GM19438 (cell line): Measurements from ENCODE around the gene DAND5.

Experiments
- ATAC-seq: cut with Tn5 transposase; IDR thresholded peaks from one replicate; pipeline ENCODE4 v1.9.1; 2021; ENCODE audit warnings: low read depth; ENCODE audit not compliant: unreplicated experiment

The DAND5 gene

DNA sequence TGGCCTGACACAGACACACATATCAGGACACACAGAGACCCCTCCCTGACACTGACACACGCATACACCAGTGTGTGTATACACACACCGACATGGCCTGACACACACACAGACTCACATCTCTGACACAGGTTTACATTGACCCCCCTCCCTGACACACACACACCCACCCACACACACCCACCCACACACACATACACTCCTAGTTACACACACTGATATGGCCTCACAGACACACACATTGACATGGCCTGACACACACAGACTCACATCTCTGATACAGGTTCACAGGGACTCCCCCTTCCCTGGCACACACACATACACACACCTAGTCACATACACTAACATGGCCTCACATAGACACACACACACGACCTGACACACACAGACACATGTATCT is 21.5 kb downstream of the DAND5 start:
- no peak for ATAC-seq

DNA sequence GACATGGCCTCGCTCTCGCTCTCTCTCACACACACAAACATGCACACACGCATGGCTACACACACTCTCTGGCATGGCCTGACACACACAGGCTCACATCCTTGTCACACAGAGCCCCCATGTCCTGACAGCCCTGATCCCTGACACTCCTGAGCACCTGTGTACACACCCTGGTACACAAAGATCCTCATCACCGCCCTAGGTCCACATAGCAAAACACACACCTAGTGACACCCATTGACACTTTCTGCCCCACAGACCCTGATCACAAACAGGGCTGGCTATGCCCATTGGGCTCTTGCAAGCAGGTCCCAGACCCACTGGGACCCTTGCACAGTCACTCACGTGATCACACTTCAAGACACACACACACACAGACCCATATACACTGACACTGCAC is 21.9 kb downstream of the DAND5 start:
- ATAC-seq, result no peak

DNA sequence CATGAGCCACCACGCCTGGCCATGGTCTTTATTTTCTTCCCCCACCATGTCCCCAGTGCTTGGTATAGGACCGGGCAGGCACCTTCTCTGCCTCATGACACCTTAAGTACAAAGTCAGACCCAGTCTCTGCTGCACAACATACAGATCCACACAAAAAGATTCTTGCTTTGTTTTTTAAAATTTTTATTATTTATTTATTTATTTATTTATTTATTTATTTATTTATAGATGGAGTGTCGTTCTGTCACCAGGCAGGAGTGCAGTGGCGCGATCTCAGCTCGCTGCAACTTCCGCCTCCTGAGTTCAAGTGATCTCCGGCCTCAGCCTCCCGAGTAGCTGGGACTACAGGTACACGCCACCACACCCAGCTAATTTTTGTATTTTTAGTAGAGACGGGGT is 23.4 kb downstream of the DAND5 start:
- no peak for ATAC-seq

DNA sequence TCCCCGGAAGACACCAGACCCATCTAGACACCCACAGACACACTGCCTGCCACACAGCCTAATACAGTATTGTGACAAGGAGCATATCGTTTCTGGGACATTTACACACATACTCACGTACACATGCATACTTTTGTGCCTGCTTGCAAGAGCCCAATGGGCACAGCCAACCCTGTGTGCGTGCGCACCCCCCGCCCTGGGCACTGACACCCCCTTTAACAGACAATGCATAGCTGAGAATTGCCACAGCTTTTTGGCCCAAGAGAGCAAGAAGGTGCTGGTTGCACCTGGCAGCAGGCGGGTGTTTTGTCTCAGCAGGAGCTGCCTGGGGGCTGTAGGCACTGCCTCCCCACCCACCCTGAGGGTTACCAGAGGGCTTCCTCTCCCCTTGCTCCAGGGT is 24.2 kb downstream of the DAND5 start:
- ATAC-seq, result no peak

DNA sequence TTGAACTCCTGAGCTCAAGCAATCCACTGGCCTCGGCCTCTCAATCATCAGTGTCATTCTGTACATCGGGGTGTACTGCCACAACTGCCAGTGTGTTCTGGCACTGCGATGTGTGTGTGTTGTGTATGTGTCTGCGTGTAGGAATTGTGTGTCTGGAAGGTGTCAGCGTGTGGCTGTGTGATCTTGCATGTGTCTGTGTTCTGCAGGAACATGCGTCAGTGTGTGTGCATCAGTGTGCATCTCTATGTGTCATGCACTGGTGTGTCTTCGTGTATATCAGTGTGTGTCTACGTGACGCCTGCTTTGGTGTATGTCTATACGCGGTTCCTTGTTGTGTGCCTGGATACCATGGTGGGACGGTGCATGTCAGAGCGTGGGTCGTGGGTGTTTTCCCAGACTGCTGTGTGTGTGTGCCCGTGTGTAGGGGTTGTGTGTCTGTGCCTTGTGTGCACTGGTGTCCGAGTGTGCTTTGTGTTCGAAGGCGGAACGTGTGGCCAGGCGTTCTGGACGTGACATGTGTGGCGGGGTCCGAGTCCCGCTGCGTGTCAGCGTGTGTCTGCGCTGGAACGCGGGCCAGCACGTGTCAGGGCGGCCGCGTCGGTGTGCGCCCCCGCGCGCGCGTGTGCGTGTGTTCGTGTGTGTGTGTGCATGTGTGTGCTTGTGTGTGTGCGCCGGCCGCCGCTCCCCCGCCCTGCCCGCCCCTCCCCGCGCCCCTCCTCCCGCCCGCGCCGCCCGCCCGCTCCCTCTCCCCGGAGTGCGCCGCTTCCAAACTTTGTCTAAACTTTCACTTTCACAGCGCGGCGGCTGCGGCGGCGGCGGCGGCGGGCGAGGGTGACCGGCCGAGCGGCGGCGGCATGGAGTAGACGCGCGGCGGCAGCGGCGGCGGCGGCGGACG is 25.6 kb downstream of the DAND5 start, which contains the start of gene NFIX:
NFIX (plus strand) TSS at position 775 of the 895 bp plus-strand sequence. CDS start 363 bp downstream, outside the sequence.
- no peak for ATAC-seq

DNA sequence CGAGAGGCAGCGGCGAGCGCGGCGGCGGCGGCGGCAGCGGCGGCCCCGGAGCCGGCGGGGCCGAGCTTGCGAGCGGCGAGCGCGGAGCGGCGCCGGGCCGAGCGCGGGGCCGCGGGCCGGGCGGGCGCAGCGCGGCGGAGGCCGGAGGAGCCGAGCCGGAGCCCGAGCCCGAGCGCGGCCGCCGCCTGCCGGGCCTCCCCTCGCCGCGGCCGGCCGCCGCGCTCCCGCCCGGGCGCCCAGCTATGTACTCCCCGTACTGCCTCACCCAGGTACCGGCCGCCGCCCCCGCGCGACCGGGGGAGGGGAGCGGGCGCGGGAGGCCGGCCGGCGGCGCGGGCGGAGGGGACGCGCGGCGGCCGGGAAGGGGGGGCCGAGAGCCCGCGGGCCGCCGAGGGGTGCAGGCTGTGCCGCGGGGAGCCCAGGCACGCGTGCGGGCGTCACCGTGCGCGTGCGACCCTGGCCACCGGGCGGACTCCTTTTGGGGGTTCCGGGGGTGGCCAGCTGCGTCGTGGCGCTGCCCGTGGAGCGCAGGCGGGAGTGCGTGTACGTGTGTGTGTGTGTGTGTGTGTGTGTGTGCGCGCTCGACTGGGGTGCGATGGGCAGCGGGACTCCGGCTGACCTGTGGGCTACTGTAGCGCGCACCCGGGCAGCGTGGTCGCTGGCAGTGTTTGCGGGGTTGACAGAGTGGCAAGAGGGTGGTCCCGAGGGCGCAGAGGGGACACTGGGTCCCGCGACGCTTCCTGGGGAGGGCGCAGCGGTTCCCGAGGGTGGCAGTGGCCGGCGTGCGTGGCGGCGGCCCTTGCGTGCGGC is 26.4 kb downstream of the DAND5 start:
- ATAC-seq, result no peak

DNA sequence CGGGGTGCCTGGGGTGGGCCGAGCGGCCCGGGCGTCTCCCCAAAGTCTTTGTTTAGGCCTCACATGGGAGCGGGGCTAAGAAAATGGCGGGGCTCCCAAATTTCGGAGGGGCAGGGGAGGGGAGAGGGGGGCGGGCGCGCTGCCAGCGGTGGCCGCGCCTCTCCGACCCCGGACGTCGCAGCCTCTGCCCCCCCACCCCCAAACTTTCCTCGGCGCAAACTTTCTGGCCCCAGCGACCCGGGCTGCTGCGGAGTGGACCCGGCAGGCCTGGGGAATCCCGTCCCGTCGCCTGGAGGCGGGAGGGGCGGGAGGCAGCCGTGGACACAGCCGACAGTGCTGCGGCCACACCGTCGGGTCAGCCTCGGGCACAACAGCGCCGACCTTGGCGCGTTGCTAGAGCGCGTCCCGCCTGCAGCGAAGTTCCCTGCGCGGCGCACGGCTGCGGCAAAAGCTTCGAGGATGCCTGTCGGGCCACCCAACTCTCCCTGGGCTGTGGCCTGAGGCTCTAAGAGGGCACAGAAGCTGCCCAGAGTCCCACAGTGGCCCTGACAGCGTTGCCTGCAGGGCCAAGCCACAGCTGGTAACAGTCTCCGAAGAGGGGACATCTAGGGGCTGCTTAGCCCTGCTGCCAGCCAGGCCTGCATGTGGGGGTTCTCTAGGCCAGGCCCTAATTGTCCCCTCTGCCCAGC is 27.2 kb downstream of the DAND5 start:
- no peak for ATAC-seq

DNA sequence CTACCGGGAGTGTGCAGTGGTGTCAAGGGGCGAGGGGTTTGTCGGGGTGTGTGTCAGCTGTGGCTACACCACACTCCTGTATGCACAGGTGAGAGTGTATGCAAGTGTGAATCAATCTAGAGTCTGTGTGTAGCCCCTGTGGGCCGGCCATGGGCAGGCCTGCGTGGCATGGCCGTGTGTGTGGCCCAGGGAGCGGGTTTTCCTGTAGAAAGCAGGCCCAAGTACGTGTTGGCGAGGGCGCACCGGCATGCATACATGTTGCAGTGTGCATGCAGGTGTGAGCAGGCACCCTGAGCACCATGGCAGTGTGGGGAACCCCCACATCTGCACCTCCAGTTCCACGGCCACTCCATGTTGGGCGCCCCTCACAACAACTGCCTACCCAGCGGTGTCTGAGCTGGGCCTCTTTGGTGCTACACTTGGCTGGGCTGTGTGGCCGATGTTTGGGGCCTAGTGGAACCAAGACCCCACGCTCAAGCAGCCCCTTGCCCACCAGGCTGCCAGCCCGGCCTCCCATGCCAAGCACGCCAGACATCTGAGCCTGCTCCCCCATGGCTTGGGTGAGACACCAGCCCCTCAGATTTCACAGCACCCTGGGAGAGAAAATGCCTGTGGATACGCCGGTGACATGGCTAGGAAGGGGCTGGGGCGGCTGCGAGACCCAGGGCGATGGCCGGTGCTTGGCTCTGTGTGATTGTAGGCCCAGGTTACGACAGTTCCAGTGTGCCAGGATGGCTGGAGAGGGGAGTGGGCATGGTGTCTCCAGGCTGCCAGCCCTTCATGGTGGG is 28.0 kb downstream of the DAND5 start:
- no peak for ATAC-seq

DNA sequence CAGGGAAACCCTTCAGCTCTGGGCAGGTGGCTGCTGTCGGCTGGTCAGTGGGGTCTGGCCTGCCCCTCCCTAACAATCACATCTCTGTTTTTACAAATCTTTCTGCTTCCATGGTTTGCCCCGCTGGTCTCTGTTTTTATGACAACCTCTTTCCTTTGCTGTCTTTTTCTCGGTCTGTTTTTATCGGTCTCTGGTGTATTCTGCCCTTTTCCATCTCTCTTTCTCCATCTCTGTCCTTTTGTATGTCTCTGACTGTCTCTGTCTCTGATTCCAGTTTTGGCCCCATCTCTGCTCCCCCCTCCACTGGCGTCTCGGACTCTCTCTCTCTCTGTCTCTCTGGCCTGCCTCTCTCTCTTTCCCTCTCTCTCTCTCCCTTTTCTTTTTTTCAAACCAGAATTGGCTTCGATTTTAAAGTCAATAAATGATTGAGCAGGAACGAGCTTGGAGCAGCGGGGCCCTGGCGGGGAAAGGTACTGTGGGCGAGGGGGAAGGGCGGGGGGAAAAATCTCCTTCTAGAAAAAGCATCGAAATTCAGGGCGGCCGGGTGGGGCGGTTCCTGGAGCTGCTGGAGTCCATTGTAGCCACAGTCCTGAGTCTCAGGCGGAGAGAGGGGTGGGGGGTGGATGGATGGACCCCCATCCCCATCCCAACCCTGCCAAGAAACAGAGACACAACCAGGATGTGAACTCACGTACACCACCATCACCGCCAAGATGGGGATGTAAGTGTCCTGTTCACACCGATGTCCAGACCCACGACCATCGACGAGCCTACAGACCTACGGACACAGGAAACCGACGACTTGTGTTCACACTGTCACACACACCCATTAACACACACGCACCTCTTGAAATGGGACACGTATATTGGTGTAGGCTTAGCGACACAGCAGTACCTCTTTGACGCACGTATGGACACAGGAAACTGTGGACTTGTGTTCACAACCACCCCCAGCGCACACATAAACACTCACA is 28.9 kb downstream of the DAND5 start:
- ATAC-seq, result no peak

DNA sequence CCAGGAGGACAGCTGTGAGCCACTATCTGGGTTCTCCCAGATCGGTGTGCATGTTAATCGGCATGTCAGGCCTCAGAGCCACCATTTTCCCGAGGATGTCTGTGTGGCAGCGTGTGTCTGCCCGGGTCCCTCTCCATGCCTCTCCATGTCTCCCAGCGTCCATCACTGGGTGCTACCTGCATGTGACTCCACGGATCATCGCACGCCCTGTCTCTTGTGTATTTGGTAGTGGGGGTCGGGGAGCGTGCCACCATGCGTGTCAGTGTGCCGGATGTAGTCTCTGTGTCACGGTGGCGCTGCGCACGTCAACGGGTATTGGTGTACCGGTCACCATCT is 31.8 kb downstream of the DAND5 start:
- ATAC-seq, result no peak

DNA sequence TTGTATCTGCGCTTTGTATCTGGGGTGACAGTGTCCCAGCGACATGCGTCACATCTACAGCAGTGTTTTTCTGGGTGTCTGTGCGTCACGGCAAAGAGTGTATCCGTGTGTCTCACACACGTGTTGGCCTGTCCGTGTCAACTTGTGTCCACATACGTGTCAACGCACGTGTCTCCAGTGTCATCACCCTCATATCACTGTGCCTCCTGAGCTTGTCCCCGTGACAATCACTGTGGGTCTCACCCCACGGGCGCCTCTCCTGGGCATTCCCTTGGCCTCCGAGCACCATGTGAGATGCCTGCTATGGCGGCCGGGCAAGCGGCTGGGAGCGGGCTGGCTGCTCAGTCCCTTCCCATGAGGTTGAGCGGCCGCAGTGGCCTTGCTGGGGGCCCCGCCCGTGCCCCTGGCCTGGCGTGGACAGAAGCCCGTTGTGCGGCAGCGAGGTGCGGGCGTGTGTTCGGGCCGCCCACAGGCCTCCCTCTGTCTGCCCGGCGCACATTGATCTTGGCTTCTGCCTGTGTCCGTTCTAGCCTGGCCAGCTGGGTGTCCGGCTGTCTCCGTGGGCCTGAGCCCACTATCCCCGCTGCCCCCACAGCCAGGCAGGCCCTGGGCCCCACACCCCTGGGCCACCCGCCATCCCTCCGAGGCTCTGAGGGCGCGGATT is 32.3 kb downstream of the DAND5 start:
- ATAC-seq, result no peak

DNA sequence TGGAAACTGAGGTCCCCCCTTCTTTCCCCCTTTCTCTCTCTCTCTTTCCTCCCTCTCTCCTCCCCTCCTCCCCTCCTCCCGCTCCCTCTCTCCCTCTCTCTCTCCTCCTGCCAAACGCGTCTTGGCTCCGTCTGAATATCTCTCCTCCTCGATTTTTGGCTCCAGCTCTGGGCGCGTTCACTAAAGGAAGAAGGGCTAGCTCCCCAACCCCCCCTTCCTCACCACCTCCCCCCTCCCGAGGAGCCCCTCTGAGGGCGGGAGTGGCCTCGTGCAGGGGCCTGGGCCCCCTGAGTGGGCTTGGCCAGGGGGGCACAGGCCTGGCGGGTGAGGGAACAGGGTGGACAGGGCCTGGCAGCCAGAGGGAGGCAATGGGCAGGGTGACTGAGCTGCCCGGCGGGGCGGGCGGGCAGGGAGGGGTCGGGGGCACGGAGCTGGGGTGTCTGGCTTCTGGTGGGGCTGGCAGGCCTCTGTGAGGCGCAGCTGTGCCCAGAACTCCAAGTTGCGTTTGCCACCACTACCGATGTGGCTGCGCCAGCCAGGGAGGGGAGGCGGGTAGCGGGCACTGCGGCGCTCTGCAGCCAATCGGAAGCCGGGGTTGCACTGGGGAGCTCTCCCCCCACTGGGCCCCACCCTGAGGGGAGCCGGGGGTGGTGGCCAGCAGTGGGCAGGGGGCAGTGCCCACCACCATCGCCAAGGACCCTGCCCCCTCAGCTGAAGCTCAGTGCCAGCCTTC is 33.0 kb downstream of the DAND5 start:
- no peak for ATAC-seq

DNA sequence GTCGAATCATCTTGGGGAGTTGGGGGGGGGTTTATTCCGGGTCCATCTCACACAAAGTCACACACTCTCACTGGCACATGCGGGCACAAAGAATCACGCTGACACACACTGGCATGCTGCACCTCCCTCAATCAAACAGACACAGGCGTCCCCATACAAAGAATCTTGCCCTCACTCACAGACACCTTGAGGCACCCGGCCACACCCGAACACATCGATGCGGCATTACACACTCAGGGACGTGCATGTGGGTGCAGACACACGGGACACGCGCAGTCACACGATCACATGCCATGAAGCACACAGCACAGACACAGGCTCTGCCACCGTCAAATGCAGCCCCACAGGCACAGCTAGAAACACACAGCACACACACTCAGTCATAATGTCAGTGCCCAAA is 33.7 kb downstream of the DAND5 start:
- ATAC-seq, result no peak

DNA sequence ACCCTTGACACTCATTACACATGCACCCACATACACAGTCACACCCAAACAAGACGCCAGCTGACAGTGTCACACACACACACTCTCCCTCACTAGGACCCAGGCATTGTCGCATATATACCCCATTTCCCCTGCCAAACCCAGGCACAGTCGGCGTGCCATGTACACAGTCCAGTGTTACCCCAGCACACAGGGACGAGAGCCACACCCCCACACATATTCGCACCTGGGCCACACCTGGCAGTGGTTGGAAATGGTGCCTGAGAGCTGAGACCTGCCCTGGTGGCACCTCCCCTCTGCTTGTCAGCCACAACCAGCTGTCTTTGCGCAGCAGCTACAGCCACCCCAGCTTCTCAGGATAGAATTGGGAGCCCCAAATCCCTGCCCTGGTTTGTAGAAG is 34.9 kb downstream of the DAND5 start:
- ATAC-seq, result no peak

DNA sequence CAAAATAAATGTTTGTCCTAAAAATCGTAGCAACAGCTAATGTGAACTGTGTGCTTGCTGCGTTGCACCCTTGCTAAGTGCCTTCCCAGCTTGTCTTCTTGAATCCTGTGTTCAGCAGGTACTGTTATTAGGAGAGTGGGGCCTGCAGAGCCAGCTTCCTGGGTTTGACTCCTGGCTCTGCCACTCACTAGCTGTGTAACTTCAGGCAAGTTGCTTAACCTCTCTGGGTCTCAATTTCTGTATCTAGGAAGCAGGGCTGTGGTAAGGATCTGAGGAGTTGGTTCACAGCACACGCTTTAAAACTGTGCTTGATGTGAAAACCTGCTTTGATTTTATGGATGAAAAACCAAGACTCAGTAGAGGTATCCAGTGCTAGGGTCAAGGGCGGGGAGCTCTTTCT is 35.9 kb downstream of the DAND5 start:
- ATAC-seq, result no peak

DNA sequence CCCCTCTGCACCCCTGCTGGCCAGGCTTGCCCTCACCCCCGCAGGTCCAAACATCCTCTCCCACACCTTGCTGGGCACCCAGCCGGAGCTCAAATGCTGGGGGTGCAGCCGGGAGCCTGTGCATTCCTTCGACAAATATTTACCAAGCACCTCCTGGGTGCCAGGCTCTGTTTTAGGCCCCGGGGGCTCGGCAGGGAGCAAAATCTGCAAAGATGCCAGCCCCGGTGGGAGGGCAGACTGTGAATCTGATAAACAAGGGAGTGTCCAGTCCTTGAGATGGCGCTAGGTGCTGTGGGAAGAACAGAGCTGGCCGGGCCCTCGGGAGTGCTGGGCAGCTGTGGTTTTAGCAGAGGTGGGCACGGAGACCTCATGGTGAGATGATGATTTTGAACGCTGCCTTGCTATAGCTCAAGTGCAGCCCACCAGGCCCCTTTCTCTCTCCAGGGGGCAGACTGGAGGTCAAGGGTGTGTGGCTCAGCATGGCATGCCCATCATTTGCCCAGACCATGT is 36.5 kb downstream of the DAND5 start:
- no peak for ATAC-seq

DNA sequence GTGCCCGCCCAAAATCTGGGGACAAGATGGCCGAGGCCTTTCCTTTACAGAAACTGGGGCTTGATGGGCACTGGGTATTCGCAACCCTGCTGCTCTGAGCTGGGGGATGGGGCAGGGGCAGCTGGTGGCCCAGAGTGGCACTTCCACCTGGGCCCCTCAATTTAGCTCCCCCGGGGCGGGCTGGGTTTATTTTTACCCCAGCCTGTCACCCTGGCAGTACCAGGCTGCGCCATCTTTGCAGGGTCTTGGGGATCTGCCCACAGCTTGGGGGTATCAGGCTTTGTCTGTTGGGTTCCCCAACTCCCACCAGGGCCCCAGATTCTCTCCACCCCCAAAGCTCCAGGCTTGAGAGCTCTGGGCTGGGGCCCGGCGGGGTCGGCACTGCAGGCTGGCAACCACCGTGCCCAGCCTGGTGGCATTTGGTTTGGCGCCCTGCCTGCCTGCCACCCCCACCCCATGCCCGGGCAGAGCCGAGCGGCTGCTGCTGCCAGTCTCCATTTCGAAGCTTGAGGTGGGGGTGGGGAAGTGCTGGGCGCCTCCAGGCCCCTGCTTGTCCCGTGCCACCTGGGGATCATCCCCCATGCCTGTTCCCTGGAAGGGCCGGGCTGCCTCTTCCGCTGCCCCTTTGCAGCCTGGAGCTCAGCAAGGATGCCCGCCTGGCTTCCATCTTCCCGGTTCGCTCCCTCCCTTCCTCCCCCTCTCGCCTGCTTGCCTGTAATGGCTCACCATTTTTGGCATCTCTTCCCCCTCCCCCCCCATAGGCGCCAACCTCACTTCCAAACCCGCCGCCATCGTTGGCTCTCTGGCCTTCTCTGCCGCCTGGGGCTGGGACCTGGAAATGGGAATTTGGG is 37.3 kb downstream of the DAND5 start:
- ATAC-seq, result no peak
